ENCODE results near the gene DEDD2. TPM values are rescaled to one million over a fixed set of nuclear protein-coding genes. Genes with fewer than 3 reads are reported as not detected.

The DEDD2 gene
- total RNA-seq, 4 donors from 2014 or later, result 20.6 to 60.2 (median 51.6) TPM

- Histone ChIP-seq H3K9me3 (no peaks in the 10 kb centered on the region), H3K4me1 (peaks cover 0 to 18% (median 11%) of the 10 kb centered on the region in 4 donors), H3K27me3 (no peaks in the 10 kb centered on the region), H3K27ac (peak overlapping the region in 1 of 4 donors; percentile 52), H3K4me3 (no peak overlapping the region), H3K36me3 (peaks cover 0 to 100% (median 0%) of the 10 kb centered on the region in 3 donors)
- no peak for TF ChIP-seq CTCF (IDR thresholded peaks at IDR 0.05)
- TF ChIP-seq POLR2A (IDR thresholded peaks at IDR 0.05), result no peak
- DNase-seq, result no peak
These were observed 10.4 kb downstream of the DEDD2 start for GRCh38 chr19:42206871-42207755.

- H3K9me3 ChIP-seq, result no peaks in the 10 kb centered on the region
- TF ChIP-seq POLR2A (IDR thresholded peaks at IDR 0.05) (no peak), CTCF (IDR thresholded peaks at IDR 0.05) (no peak)
- DNase-seq, result no peak
- H3K4me3 ChIP-seq, result no peak overlapping the region
- H3K27ac ChIP-seq, result no peak overlapping the region
- H3K4me1 ChIP-seq, result peaks cover 0 to 40% (median 21%) of the 10 kb centered on the region in 4 donors
- H3K27me3 ChIP-seq, result no peaks in the 10 kb centered on the region
- H3K36me3 ChIP-seq, result peaks cover 0 to 95% (median 0%) of the 10 kb centered on the region in 3 donors
These were observed 12.8 kb downstream of the DEDD2 start for GRCh38 chr19:42204664-42205063.

GRCh38 chr19:42203700-42204099 lies 13.8 kb downstream of the DEDD2 start:
- Histone ChIP-seq H3K4me1 (peaks cover 0 to 49% (median 28%) of the 10 kb centered on the region in 4 donors), H3K27me3 (no peaks in the 10 kb centered on the region), H3K9me3 (no peaks in the 10 kb centered on the region), H3K4me3 (no peak overlapping the region), H3K27ac (no peak overlapping the region), H3K36me3 (peaks cover 0 to 95% (median 0%) of the 10 kb centered on the region in 3 donors)
- no peak for TF ChIP-seq POLR2A (IDR thresholded peaks at IDR 0.05)
- TF ChIP-seq CTCF (IDR thresholded peaks at IDR 0.05), result no peak
- no peak for DNase-seq

DNA sequence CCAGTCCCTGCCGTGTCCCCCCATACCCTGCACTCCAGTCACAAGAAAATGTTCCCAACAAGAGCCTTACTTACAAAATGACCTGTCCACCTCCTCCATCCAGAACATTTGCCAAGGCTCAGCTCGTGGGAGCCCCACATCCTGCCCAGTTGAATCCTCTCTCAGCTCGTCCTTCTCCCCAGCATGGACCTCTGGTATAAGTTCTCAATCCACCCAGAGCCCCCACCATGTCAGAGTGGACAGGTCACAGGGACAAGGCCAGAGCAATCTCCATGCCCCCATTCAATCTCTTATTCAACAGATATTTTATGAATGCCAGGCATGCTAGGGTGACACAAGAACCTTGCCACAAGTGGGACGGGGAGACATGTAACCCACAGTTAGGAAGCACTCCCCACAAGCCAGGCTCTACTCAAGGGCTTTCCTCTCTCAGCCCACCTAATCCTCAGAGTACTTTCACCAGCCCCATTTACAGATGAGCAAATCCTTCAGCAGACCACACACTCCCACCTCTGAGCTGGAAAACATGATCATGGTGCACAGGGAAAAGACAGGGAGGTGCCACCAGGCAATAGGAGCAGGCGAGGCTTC lies 15.1 kb downstream of the DEDD2 start:
- H3K27ac ChIP-seq, result peak overlapping the region; percentile 43 to 93 (median 69)
- no peaks in the 10 kb centered on the region for H3K27me3 ChIP-seq
- TF ChIP-seq POLR2A (IDR thresholded peaks at IDR 0.05) (no peak), CTCF (IDR thresholded peaks at IDR 0.05) (no peak)
- peaks cover 0 to 89% (median 0%) of the 10 kb centered on the region in 3 donors for H3K36me3 ChIP-seq
- no peak for DNase-seq
- H3K9me3 ChIP-seq, result no peaks in the 10 kb centered on the region
- H3K4me1 ChIP-seq, result peaks cover 0 to 59% (median 35%) of the 10 kb centered on the region in 4 donors
- H3K4me3 ChIP-seq, result no peak overlapping the region

DNA sequence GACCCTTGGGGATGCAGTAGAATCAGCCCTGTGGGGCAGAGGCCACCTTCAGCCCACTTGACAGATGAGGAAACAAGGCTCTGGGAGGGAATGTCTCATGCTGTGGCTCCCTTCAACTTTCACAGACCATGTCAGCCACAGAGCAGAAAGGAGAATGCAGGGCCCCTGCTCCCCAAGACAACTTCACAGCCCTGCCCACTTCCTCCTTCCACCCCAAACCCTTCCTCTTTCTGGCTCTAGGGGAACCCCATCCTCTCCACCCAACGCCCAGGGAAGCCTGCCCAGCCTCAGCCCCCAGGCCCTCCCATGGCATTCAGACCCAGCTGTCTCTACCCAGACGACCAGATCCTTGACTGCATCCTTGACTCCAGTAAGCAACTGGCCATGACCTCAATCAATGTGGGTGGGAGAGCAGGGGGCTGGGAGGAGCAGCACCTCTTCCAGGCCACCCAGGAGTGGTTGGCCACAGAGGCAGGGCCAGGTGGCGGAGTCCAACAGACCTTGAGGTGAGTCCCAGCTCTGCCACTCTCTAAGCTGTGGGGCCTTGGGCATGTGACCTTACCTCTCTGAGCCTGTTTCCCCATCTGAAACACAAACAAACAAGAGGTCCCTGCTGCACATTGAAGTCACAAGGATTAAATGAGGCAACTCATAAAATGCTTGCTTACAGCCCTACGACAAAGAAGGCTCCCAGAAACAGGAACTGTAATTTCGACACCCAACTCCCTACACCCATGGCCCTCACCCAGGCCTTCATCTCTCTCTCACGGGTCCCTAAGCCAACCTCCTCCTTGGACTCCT lies 15.8 kb downstream of the DEDD2 start:
- TF ChIP-seq CTCF (IDR thresholded peaks at IDR 0.05), result no peak
- no peak for TF ChIP-seq POLR2A (IDR thresholded peaks at IDR 0.05)
- peaks cover 0 to 64% (median 38%) of the 10 kb centered on the region in 4 donors for H3K4me1 ChIP-seq
- DNase-seq, result peak in 2 of 3 donors; percentile 80 to 86
- H3K9me3 ChIP-seq, result no peaks in the 10 kb centered on the region
- peak overlapping the region in 1 of 4 donors; percentile 3 for H3K4me3 ChIP-seq
- H3K27me3 ChIP-seq, result no peaks in the 10 kb centered on the region
- H3K27ac ChIP-seq, result peak overlapping the region; percentile 59 to 93 (median 83)
- H3K36me3 ChIP-seq, result peaks cover 0 to 89% (median 0%) of the 10 kb centered on the region in 3 donors
